Bone marrow (tissue), 2 donors: ENCODE results near the gene RCAN1.
"Not testable (repeated sequence)": the region's sequence is repeated elsewhere in the genome, so short reads cannot be mapped to it uniquely, and the experiment has no call there.

Source experiments
- DNase-seq, 2 donors: peaks; one replicate each; lab custom pipeline; 2025; lab: John Stamatoyannopoulos, UW

Gene RCAN1

GRCh38 chr21:34621434-34622350 lies 6.8 kb upstream of the RCAN1 start:
- DNase-seq, result no peak

GRCh38 chr21:34619841-34620665 lies 5.1 kb upstream of the RCAN1 start:
- no peak for DNase-seq

- peak in 1 of 2 donors; percentile 24 for DNase-seq
Observed at GRCh38 chr21:34618941-34619340, 4.0 kb upstream of the RCAN1 start.

- peak in 1 of 2 donors; percentile 36 for DNase-seq
Observed at GRCh38 chr21:34617753-34618339, 2.9 kb upstream of the RCAN1 start.

- DNase-seq, result no peak
Observed at GRCh38 chr21:34615487-34615814, 538 bp upstream of the RCAN1 start.

- no peak for DNase-seq
Observed at GRCh38 chr21:34613679-34614627, 960 bp downstream of the RCAN1 start.

GRCh38 chr21:34612557-34612956 lies 2.4 kb downstream of the RCAN1 start:
- DNase-seq, result no peak

- no peak for DNase-seq
Observed at GRCh38 chr21:34612056-34612455, 2.9 kb downstream of the RCAN1 start.

- DNase-seq, result no peak
Observed at GRCh38 chr21:34611528-34611927, 3.4 kb downstream of the RCAN1 start.

GRCh38 chr21:34609933-34610549 lies 4.9 kb downstream of the RCAN1 start:
- DNase-seq, result no peak

- DNase-seq, result no peak
Observed at GRCh38 chr21:34609244-34609932, 5.5 kb downstream of the RCAN1 start.

GRCh38 chr21:34607376-34607775 lies 7.5 kb downstream of the RCAN1 start:
- DNase-seq, result not testable (repeated sequence)

GRCh38 chr21:34606621-34607020 lies 8.3 kb downstream of the RCAN1 start:
- DNase-seq, result no peak

- no peak for DNase-seq
Observed at GRCh38 chr21:34606051-34606450, 8.9 kb downstream of the RCAN1 start.

- not testable (repeated sequence) for DNase-seq
Observed at GRCh38 chr21:34604956-34605355, 10.0 kb downstream of the RCAN1 start.

- DNase-seq, result no peak
Observed at GRCh38 chr21:34604556-34604955, 10.4 kb downstream of the RCAN1 start.

GRCh38 chr21:34603710-34604057 lies 11.2 kb downstream of the RCAN1 start:
- no peak for DNase-seq

- peak; percentile 24 to 72 for DNase-seq
Observed at GRCh38 chr21:34603002-34603709, 11.8 kb downstream of the RCAN1 start.

- DNase-seq, result no peak
Observed at GRCh38 chr21:34602061-34602460, 12.9 kb downstream of the RCAN1 start.

GRCh38 chr21:34599534-34600101 lies 15.3 kb downstream of the RCAN1 start:
- DNase-seq, result no peak
